Right lobe of liver (tissue), 4 donors: ENCODE results near the gene GATA6.

Experiments
- CTCF ChIP-seq, 4 donors: fragments of 200-600 bp in 3 of 4; fragments of 450-650 bp in 1 of 4; IDR thresholded peaks; one replicate each; pipeline versions ENCODE4 v1.5.1 to v1.8.0; 2016 to 2022; ENCODE audit warnings: antibody characterized with exemption in 4 of 4, mild to moderate bottlenecking in 2 of 4
- POLR2A ChIP-seq: fragments of 450-650 bp; IDR thresholded peaks from one replicate; pipeline ENCODE4 v1.6.1; 2017; ENCODE audit warnings: antibody characterized with exemption, mild to moderate bottlenecking
- donor health status: DM: no; HTN: no; CAD: no.
- donor health status: DM: no; HTN: no; CAD: no.
- donor health status: DM: no; HTN: yes; CAD: no.

- TF ChIP-seq CTCF (IDR thresholded peaks at IDR 0.05) (no peak), POLR2A (no peak)
These were observed 13.7 kb downstream of the GATA6 start for GRCh38 chr18:22182884-22183697.
